Stimulated activated CD8-positive, alpha-beta memory T cell treated with anti-CD3 and anti-CD28 coated beads, Interleukin-12 subunit alpha, Interleukin-12 subunit beta, amount 100 ng/mL, for 24 hours (primary cell): ENCODE data around the gene GNAS-AS1.

Source experiments
- DNase-seq: peaks from one replicate; pipeline ENCODE4 v3.0.0-alpha.2; 2020; ENCODE audit errors: extremely low read depth

GNAS-AS1 gene

GRCh38 chr20:58855506-58856389 lies 5.0 kb upstream of the GNAS-AS1 start:
- DNase-seq, result no peak

GRCh38 chr20:58854638-58855471 lies 4.2 kb upstream of the GNAS-AS1 start:
- no peak for DNase-seq

- no peak for DNase-seq
These were observed 3.4 kb upstream of the GNAS-AS1 start for GRCh38 chr20:58853976-58854637.

DNA sequence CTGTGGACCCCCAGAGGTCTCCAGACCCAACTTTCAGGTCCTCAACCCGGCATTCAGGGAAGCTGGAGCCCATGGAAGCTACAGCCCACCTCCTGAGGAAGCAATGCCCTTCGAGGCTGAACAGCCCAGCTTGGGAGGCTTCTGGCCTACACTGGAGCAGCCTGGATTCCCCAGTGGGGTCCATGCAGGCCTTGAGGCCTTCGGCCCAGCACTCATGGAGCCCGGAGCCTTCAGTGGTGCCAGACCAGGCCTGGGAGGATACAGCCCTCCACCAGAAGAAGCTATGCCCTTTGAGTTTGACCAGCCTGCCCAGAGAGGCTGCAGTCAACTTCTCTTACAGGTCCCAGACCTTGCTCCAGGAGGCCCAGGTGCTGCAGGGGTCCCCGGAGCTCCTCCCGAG lies 2.8 kb upstream of the GNAS-AS1 start:
- DNase-seq, result no peak

GRCh38 chr20:58852543-58853271 lies 2.0 kb upstream of the GNAS-AS1 start, which contains the start of gene GNAS:
Gene GNAS (plus strand): TSS chr20:58852716.
- no peak for DNase-seq

DNA sequence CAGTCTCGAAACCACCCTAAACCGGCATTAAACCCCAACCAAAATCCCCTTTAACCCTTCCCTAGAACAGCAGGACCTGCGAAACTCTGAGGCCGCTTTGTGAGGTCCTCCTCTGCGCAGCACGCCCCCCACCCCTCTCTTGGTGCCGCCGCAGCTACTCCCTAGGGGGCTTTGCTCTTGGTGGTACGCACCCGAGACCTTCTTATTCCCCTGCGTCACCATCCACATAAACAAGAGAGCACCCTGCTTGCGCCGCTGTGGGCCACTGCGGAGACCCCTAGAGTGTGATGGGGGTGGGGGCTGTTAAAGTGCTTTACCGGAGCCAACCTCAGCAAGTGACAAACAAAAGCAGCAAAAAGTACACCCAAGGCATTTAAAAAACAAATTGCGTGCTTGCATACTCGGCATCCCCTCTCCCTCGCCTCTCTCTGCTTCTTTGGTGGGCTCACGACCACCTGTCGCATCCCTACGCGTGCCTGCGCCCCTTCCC lies 1.3 kb upstream of the GNAS-AS1 start:
- no peak for DNase-seq

- DNase-seq, result no peak
These were observed 693 bp upstream of the GNAS-AS1 start for GRCh38 chr20:58851221-58851968.

DNA sequence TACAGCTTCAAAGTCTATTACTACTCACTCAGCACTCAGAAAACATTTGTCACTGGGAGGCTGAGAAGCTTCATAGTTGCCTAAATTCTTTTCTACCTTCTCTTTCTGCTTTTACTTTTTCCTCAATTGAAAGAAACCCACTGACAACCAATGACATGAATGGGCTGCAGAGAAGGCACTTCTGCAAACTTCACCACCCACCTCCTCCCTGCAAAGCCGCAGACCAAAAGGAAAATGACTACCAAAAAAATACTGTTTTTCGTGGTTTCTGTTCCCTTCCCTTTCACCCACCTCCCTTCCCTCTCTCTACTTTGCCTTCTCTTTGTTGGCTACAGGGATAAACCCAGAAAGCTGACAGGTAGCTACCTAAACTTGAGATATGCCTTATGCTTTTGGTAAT lies 3.2 kb downstream of the GNAS-AS1 start:
- DNase-seq, result no peak

GRCh38 chr20:58845706-58846105 lies 5.0 kb downstream of the GNAS-AS1 start:
- DNase-seq, result no peak

DNA sequence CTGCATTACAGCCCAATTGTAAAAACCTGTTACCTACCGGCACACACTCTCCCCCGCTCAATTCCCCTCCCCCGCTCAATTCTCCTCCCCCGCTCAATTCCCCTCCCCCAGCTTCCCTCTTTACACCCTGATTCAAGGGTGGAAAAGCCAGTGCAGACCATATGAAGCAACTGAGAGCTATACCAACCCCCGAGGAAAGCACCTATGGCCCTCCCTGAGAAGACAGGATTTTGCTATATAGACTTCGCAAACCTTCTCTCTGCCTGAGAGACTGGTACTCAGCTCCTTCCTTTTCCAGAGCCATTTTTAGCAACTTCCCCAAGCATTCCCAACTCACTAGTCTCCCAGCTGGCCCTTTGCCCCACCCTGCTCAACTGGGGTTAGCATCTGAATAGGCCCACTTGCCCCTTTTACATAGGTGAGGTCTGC lies 7.6 kb downstream of the GNAS-AS1 start:
- no peak for DNase-seq

DNA sequence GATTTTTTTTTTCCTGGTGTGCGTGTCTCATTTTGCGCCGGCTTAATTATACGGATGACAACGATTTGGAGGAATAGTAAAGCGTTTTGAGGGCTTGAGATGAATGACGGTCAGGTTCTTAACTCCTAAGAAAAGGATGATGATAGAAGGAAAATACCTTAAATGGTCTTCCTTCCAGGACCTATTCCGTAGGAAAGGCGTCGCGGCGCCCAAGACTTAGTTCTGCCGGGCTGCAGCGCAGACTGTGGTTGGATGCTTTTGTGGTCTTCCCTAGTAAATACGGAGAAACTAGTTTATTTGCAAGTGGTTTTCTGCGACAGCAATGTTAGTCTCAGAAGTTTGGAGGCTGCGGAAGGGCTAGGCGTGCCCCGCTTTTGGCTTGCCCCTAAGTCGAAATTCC lies 8.4 kb downstream of the GNAS-AS1 start:
- DNase-seq, result no peak

- DNase-seq, result no peak
These were observed 9.0 kb downstream of the GNAS-AS1 start for GRCh38 chr20:58841539-58842264.

GRCh38 chr20:58840816-58841538 lies 9.7 kb downstream of the GNAS-AS1 start:
- no peak for DNase-seq

DNA sequence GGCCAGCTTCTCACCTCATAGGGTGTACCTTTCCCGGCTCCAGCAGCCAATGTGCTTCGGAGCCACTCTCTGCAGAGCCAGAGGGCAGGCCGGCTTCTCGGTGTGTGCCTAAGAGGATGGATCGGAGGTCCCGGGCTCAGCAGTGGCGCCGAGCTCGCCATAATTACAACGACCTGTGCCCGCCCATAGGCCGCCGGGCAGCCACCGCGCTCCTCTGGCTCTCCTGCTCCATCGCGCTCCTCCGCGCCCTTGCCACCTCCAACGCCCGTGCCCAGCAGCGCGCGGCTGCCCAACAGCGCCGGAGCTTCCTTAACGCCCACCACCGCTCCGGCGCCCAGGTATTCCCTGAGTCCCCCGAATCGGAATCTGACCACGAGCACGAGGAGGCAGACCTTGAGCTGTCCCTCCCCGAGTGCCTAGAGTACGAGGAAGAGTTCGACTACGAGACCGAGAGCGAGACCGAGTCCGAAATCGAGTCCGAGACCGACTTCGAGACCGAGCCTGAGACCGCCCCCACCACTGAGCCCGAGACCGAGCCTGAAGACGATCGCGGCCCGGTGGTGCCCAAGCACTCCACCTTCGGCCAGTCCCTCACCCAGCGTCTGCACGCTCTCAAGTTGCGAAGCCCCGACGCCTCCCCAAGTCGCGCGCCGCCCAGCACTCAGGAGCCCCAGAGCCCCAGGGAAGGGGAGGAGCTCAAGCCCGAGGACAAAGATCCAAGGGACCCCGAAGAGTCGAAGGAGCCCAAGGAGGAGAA lies 10.5 kb downstream of the GNAS-AS1 start:
- DNase-seq, result no peak

DNA sequence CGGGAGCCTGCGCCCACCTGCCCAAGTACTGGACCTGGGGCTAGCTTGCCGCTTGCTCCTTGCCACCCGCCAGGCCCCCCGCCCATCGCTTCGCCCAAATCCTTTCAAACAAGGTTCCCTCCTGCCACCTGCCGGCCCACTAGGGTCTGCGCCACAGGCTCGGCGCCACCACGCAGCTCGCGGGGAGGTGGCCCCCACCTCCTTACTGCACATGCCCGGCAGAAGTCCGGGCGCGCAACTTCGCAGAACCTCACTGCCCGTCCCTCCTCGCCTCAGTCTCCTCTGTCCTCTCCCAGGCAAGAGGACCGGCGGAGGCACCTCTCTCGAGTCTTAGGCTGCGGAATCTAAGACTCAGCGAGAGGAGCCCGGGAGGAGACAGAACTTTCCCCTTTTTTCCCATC lies 11.2 kb downstream of the GNAS-AS1 start:
- no peak for DNase-seq

GRCh38 chr20:58838174-58838573 lies 12.5 kb downstream of the GNAS-AS1 start:
- no peak for DNase-seq

DNA sequence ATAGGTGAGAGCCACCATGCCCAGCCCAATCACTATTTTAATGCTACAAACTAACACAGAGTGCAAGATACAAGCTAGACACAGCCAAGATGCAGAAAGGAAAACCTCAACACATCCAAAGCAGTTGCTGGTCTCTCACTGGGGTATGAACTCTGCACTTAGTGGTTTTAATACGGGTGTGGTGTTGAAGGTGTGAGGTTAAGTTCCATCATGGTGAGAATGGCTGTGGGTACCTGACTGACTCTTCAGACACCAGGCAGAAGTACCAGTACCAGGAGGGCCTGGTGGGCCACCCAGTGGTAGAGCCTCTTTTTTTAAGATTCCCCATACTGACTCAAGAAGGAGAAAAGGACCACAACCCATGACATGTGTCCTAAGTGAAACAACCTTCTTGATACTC lies 13.0 kb downstream of the GNAS-AS1 start:
- no peak for DNase-seq

DNA sequence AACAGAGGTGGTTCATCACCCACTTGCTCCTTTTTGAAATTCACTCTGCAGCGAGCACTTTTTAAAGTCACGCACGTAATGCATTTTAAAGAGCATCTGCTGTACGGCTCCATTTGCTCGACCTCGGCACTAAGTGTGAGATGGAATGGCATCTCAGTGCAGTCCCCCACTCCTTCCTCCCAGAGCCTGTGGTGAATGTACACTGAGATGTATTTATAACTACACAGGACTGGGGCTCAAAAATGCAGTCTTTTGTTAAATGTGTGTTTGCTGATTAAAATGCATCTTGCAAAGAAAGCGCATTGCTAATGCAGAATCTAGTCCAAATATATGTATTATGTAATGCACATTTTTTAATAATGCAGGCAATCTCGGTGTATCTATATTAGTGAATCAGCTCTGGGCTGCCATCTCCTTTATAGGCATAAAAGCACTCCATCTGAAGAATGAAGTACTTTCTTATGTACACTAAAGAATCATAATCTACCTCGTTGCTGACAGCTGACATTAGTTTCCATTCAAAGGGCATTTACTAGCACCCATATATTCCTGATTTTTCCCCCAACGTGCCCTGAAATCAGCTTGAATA lies 14.0 kb downstream of the GNAS-AS1 start:
- no peak for DNase-seq
